HepG2 (cell line): Measurements from ENCODE around the gene MYADML2. TPM values are rescaled to one million over a fixed set of nuclear protein-coding genes. Genes with fewer than 3 reads are reported as not detected.

ENCODE experiments used
- KAT7 ChIP-seq: IDR thresholded peaks from 2 replicates; pipeline ENCODE4 v1.6.1; 2018; ENCODE audit warnings: borderline replicate concordance, missing compliant biosample characterization
- MTF2 ChIP-seq: sonication (generic); formaldehyde crosslinking; IDR thresholded peaks from 2 replicates; pipeline ENCODE4 v1.5.0; 2020; ENCODE audit warnings: missing genetic modification reagents, borderline replicate concordance
- NR2F1 ChIP-seq, 2 experiments: fragments of 450-650 bp in 1 of 2; formaldehyde crosslinking in 1 of 2; IDR thresholded peaks; 2 replicates each; pipeline versions ENCODE4 v1.5.0 to v1.6.1; 2016 to 2020; ENCODE audit warnings: mild to moderate bottlenecking in 1 of 2, missing compliant biosample characterization in 1 of 2, missing genetic modification reagents in 1 of 2, moderate library complexity in 1 of 2
- RARA ChIP-seq: IDR thresholded peaks from 2 replicates; pipeline ENCODE4 v1.6.1; 2016; ENCODE audit warnings: missing genetic modification reagents, missing compliant biosample characterization
- ZNF501 ChIP-seq: sonication (generic); formaldehyde crosslinking; IDR thresholded peaks from 2 replicates; pipeline ENCODE4 v1.5.1; 2020; ENCODE audit warnings: mild to moderate bottlenecking, moderate library complexity, missing genetic modification reagents
- ZNF629 ChIP-seq: sonication (generic); formaldehyde crosslinking; conservative IDR thresholded peaks from 2 replicates; pipeline ENCODE4 v1.5.0; 2020; ENCODE audit warnings: missing genetic modification reagents
- polyA plus RNA-seq, 8 experiments: library from polyadenylated mRNA; depleted of rRNA in 3 of 8; stranded (reverse) in 7 of 8; unstranded in 1 of 8; fragments of >200 nt; fragmentation: Illumina TruSeq in 4 of 8; extraction: Trizol in 4 of 8; gene quantifications; 2 replicates each; pipeline versions ENCODE4 v1.2.1 to v1.2.3, GENCODE V29; 2011 to 2016; ENCODE audit warnings: low read depth in 4 of 8, missing spikeins in 1 of 8, mixed read lengths in 1 of 8; ENCODE audit not compliant: insufficient read depth in 1 of 8
- total RNA-seq, 5 experiments: library from RNA; depleted of rRNA; stranded (reverse); fragments of >200 nt; fragmentation: Illumina TruSeq; extraction: Trizol; gene quantifications; 2 replicates each; pipeline ENCODE4 v1.2.3, GENCODE V29; 2016; ENCODE audit warnings: low read depth in 1 of 5
- TF ChIP-seq, protein P1 (sequence below): sonication (generic); formaldehyde crosslinking; IDR thresholded peaks from 2 replicates; pipeline ENCODE4; 2020; ENCODE audit warnings: missing genetic modification reagents, mild to moderate bottlenecking, borderline replicate concordance
- TF ChIP-seq, protein P2 (sequence below): sonication (generic); formaldehyde crosslinking; IDR thresholded peaks from 2 replicates; pipeline ENCODE4 v1.5.0; 2020; ENCODE audit warnings: mild to moderate bottlenecking, missing genetic modification reagents, borderline replicate concordance
- TF ChIP-seq, protein P3 (sequence below): sonication (generic); formaldehyde crosslinking; IDR thresholded peaks from 2 replicates; pipeline ENCODE4 v1.4.0; 2020; ENCODE audit warnings: mild to moderate bottlenecking, missing genetic modification reagents
- TF ChIP-seq, protein P4 (sequence below): sonication (generic); formaldehyde crosslinking; IDR thresholded peaks from 2 replicates; pipeline ENCODE4 v1.5.0; 2020; ENCODE audit warnings: mild to moderate bottlenecking, missing genetic modification reagents, moderate library complexity
- TF ChIP-seq, protein P5 (sequence below): IDR thresholded peaks from 2 replicates; pipeline ENCODE4 v1.6.1; 2016; ENCODE audit warnings: mild to moderate bottlenecking, missing biosample characterization, missing genetic modification reagents
- TF ChIP-seq, protein P6 (sequence below): sonication (generic); formaldehyde crosslinking; IDR thresholded peaks from 2 replicates; pipeline ENCODE4 v1.4.0; 2020; ENCODE audit warnings: missing genetic modification reagents
- TF ChIP-seq, protein P7 (sequence below): sonication (generic); formaldehyde crosslinking; IDR thresholded peaks from 2 replicates; pipeline ENCODE4 v1.4.0; 2020; ENCODE audit warnings: missing genetic modification reagents

The MYADML2 gene
- total and polyA plus RNA-seq, 2 of the 13 experiments (the other 11 are each of a cell fraction or from before 2014, with no cell fraction given): not detected

DNA sequence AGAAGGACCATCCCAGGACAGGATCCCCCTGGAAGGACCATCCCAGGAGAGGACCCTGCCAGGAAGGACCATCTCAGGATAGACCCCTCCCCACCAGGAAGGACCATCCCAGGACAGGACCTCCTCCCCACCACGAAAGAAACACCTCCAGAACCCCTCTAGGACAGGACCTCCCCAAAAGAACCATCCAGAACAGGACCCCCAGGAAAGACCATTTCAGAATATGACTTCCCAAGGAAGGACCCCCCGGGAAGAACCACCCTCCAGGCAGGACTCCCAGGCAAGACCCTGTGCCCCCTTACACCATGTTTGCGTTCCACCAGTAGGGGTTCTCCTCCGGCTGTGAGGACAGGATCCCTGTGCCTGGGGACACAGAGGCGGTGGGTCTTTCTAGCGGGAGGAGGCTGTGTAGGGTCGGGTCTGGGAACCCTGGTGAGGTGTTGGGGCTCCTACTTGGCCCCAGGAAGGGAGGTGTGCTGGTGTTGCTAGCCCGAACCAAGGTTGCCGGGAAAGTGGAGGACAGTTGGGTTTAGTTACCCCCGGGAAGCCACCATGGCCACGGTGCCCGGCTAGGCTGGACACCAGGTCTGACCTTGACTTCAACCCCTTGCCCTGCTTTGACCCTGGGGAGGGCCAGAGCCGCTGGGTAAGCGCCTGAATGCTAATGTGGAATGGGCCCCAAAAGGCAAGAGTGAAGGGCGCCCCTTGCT, 11.8 kb upstream of the MYADML2 start (continued):
- TF ChIP-seq, protein P1, sequence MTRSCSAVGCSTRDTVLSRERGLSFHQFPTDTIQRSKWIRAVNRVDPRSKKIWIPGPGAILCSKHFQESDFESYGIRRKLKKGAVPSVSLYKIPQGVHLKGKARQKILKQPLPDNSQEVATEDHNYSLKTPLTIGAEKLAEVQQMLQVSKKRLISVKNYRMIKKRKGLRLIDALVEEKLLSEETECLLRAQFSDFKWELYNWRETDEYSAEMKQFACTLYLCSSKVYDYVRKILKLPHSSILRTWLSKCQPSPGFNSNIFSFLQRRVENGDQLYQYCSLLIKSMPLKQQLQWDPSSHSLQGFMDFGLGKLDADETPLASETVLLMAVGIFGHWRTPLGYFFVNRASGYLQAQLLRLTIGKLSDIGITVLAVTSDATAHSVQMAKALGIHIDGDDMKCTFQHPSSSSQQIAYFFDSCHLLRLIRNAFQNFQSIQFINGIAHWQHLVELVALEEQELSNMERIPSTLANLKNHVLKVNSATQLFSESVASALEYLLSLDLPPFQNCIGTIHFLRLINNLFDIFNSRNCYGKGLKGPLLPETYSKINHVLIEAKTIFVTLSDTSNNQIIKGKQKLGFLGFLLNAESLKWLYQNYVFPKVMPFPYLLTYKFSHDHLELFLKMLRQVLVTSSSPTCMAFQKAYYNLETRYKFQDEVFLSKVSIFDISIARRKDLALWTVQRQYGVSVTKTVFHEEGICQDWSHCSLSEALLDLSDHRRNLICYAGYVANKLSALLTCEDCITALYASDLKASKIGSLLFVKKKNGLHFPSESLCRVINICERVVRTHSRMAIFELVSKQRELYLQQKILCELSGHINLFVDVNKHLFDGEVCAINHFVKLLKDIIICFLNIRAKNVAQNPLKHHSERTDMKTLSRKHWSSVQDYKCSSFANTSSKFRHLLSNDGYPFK (CRISPR knock-in tag): peak; percentile 67
- TF ChIP-seq, protein P2, sequence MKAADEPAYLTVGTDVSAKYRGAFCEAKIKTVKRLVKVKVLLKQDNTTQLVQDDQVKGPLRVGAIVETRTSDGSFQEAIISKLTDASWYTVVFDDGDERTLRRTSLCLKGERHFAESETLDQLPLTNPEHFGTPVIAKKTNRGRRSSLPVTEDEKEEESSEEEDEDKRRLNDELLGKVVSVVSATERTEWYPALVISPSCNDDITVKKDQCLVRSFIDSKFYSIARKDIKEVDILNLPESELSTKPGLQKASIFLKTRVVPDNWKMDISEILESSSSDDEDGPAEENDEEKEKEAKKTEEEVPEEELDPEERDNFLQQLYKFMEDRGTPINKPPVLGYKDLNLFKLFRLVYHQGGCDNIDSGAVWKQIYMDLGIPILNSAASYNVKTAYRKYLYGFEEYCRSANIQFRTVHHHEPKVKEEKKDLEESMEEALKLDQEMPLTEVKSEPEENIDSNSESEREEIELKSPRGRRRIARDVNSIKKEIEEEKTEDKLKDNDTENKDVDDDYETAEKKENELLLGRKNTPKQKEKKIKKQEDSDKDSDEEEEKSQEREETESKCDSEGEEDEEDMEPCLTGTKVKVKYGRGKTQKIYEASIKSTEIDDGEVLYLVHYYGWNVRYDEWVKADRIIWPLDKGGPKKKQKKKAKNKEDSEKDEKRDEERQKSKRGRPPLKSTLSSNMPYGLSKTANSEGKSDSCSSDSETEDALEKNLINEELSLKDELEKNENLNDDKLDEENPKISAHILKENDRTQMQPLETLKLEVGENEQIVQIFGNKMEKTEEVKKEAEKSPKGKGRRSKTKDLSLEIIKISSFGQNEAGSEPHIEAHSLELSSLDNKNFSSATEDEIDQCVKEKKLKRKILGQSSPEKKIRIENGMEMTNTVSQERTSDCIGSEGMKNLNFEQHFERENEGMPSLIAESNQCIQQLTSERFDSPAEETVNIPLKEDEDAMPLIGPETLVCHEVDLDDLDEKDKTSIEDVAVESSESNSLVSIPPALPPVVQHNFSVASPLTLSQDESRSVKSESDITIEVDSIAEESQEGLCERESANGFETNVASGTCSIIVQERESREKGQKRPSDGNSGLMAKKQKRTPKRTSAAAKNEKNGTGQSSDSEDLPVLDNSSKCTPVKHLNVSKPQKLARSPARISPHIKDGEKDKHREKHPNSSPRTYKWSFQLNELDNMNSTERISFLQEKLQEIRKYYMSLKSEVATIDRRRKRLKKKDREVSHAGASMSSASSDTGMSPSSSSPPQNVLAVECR: 0 out of 2 replicates have a peak, but pooled peaks have one; percentile 15
- TF ChIP-seq ZNF501 (CRISPR knock-in tag) (peak; percentile 65; the same call in 1 of the 2 replicates), NR2F1 (CRISPR knock-in tag; IDR thresholded peaks at IDR 0.05) (0 out of 4 replicates have a peak, but pooled peaks of 1 of the 2 experiments have one; percentile 5), RARA (CRISPR knock-in tag) (peak; percentile 79), ZNF629 (0 out of 2 replicates have a peak, but pooled peaks have one; percentile 15), MTF2 (CRISPR knock-in tag) (no peak), KAT7 (peak; percentile 36; the same call in 1 of the 2 replicates)
- TF ChIP-seq, protein P3, sequence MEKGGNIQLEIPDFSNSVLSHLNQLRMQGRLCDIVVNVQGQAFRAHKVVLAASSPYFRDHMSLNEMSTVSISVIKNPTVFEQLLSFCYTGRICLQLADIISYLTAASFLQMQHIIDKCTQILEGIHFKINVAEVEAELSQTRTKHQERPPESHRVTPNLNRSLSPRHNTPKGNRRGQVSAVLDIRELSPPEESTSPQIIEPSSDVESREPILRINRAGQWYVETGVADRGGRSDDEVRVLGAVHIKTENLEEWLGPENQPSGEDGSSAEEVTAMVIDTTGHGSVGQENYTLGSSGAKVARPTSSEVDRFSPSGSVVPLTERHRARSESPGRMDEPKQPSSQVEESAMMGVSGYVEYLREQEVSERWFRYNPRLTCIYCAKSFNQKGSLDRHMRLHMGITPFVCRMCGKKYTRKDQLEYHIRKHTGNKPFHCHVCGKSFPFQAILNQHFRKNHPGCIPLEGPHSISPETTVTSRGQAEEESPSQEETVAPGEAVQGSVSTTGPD (CRISPR knock-in tag): no peak
- TF ChIP-seq, protein P4, sequence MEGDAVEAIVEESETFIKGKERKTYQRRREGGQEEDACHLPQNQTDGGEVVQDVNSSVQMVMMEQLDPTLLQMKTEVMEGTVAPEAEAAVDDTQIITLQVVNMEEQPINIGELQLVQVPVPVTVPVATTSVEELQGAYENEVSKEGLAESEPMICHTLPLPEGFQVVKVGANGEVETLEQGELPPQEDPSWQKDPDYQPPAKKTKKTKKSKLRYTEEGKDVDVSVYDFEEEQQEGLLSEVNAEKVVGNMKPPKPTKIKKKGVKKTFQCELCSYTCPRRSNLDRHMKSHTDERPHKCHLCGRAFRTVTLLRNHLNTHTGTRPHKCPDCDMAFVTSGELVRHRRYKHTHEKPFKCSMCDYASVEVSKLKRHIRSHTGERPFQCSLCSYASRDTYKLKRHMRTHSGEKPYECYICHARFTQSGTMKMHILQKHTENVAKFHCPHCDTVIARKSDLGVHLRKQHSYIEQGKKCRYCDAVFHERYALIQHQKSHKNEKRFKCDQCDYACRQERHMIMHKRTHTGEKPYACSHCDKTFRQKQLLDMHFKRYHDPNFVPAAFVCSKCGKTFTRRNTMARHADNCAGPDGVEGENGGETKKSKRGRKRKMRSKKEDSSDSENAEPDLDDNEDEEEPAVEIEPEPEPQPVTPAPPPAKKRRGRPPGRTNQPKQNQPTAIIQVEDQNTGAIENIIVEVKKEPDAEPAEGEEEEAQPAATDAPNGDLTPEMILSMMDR (CRISPR knock-in tag): peak; percentile 29; the same call in 1 of the 2 replicates
- TF ChIP-seq, protein P5, sequence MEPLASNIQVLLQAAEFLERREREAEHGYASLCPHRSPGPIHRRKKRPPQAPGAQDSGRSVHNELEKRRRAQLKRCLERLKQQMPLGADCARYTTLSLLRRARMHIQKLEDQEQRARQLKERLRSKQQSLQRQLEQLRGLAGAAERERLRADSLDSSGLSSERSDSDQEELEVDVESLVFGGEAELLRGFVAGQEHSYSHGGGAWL (CRISPR knock-in tag): peak; percentile 39; the same call in 1 of the 2 replicates
- TF ChIP-seq, protein P6, sequence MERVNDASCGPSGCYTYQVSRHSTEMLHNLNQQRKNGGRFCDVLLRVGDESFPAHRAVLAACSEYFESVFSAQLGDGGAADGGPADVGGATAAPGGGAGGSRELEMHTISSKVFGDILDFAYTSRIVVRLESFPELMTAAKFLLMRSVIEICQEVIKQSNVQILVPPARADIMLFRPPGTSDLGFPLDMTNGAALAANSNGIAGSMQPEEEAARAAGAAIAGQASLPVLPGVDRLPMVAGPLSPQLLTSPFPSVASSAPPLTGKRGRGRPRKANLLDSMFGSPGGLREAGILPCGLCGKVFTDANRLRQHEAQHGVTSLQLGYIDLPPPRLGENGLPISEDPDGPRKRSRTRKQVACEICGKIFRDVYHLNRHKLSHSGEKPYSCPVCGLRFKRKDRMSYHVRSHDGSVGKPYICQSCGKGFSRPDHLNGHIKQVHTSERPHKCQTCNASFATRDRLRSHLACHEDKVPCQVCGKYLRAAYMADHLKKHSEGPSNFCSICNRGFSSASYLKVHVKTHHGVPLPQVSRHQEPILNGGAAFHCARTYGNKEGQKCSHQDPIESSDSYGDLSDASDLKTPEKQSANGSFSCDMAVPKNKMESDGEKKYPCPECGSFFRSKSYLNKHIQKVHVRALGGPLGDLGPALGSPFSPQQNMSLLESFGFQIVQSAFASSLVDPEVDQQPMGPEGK: peak; percentile 49
- TF ChIP-seq, protein P7, sequence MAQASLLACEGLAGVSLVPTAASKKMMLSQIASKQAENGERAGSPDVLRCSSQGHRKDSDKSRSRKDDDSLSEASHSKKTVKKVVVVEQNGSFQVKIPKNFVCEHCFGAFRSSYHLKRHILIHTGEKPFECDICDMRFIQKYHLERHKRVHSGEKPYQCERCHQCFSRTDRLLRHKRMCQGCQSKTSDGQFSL: no peak
